GM19023 (cell line): ENCODE measurements around the gene GALNT6.

ENCODE experiments used
- ATAC-seq: cut with Tn5 transposase; IDR thresholded peaks from one replicate; pipeline ENCODE4 v1.9.1; 2021; ENCODE audit warnings: mild to moderate bottlenecking, moderate library complexity; ENCODE audit not compliant: unreplicated experiment

Gene GALNT6

DNA sequence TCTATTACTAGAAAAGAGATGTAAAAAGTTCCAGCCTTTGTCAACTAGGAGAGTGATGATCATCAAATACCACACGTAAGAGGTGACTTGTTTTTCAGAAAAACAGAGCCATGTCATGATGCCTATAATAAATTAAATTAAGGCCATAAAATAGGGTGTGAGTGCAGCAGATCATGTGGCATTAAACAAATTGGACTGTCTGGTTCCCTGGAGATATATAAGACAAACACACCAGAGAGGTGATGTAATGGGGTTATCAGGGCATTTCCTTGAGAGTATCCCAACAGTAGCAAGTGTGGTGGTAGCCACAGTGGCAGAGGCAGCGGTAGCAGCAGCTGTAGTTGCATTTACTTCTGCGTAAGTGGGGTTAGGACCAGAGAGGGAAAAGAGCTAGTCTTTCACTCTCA lies 14.6 kb upstream of the GALNT6 start:
- ATAC-seq, result no peak

DNA sequence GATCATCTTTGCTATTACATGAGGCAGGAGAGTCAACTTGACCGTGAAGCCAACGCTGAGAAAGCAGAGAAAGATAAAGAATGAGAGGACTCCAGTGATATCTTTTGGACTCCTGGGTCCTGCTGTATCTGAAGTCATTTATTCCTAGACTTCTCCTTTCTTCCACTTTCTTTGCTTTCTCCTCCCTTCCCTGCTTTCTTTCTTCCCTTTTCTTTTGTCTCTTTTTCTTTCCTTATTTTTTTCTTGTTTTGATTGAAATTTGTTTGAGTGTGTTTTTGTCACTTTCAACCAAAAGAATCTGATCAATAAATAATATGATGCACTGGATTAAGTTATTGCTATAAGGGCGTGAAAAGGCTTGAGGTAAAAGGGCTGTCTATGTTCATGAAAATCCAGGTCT lies 13.4 kb upstream of the GALNT6 start:
- no peak for ATAC-seq

DNA sequence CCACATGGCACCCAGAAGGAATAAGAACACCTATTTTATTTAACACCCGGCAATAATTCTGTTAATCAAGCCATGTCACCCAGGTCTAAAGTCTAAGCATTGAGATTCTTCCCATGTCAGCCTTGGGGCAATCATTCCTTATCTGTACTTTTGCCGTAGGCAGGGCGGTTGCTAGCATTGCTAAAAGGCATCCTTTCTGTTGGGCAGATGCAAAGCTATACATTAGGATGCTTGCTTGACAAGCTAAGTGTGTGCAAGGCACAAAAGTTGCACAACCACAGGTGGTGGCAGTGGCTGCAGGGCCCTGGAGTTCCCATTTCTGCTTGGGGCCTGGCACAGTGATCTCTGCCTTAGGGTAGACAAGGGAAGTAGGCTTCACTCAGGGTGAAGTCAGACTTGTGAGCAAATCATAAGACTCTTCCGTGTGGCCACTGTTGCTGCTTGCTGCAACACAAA lies 12.5 kb upstream of the GALNT6 start:
- ATAC-seq, result no peak

DNA sequence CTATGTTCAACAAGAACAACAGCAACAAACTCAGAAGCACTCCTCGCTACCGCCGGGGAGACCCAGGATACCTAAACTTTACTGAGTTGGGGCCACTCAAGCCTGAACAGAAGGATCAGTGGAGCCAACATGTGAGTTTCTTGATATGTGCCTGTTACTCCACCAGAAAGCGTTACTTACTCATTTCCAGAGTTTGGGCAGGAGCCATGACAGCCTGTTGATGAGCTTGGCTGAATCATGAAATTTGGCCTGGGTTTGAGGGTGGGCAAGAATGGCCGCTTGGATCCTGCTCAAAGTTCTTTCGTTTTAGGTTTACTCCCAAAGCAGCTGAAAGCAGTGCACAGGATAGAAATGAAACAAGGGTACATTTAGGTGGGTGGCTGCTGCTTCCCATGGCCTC lies 12.0 kb upstream of the GALNT6 start:
- ATAC-seq, result no peak

GRCh38 chr12:51401900-51402299 lies 10.7 kb upstream of the GALNT6 start:
- ATAC-seq, result no peak

DNA sequence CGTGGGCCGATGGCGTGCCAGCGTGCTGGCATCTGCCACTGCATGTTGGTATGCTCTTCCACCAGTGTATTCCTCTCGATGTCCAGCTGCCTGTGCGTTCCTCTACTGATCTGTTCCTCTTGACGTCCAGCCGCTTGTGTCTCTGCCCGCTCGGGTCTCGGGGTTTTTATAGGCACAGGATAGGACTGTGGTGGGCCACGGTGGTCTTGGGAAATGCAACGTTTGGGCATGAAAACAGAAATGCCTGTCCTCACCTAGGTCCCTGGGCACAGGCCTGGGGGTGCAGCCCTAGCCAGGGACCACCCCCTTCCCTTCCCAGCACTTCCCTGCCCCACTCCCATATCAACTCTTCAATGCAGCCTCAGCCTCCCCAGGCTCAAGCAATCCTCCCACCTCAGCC lies 10.3 kb upstream of the GALNT6 start:
- no peak for ATAC-seq

GRCh38 chr12:51401020-51401419 lies 9.8 kb upstream of the GALNT6 start:
- no peak for ATAC-seq

DNA sequence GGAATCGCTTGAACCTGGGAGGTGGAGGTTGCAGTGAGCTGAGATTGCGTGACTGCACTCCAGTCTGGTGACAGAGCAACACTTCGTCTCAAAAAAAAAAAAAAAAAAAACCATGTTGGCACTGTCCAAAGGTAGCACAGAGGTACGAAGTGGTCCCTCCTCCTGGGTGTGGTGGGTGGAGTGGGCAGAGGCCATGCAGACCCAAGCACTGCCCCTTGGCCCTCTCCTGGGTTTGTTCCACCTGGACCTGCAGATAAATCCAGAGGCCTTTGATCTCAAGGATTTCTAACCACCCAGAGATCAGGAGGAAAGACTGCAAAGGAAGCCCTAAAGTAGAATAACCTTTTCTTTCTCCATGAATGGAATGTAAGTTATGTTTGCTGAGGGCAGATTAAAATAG lies 8.7 kb upstream of the GALNT6 start:
- ATAC-seq, result no peak

DNA sequence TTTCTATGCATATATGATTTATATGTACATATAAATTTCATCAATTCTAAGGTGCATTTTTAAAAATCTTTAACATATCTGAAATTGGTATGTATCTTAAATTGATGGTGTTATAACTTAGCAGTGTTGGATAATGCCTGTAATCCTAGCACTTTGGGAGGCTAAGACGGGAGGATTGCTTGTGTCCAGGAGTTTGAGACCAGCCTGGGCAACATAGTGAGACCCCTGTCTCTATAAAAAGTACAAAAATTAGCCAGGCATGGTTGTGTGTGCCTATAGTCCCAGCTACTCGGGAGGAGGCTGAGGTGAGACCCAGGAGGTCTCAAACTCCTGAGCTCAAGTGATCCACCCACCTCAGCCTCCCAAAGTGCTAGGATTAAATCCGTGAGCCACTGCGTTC lies 6.5 kb upstream of the GALNT6 start:
- no peak for ATAC-seq

DNA sequence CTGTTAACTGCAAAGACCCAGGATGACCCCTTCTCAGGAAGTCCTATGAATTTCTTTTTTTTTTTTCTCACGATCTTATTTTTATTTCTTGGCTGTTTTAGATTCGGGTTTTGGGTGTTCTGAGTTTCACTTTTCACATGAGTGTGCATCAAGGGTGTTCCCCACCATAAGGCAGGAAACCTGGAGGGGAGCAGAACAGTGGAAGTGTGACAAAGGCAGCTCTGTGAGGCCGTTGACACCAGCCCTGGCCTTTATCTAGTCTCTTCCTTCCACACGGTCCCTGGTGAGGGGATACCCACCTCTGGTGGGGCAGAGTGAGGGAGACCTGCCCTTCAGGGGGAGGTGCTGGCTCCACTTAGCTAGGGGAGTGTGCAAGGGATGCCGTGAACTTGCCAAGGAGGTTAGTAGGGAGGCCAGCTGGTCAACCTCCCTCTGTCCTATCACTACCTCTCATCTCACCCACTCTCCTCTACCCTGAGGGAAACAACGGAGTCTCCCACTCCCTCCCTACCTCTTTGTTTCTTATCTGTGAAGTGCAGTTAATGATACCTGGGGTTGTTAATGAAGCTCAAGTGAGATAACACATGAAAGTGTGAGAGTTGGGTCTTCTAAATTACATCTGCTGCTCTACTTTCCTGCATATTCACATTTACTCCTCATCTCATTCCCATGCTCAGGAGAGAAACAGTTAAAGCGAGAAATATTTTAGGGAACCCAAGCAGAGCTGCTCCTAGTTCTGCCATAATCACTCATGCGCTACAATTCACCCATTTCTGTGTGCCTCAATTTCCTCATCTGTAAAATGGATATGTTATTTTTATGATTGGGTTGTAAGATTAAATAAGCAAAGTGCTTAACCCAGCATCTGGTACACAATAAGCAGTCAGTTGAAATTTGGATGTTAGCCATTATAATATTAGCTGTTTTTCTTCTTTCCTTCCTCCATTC lies 4.4 kb upstream of the GALNT6 start:
- ATAC-seq, result peak; percentile 27

DNA sequence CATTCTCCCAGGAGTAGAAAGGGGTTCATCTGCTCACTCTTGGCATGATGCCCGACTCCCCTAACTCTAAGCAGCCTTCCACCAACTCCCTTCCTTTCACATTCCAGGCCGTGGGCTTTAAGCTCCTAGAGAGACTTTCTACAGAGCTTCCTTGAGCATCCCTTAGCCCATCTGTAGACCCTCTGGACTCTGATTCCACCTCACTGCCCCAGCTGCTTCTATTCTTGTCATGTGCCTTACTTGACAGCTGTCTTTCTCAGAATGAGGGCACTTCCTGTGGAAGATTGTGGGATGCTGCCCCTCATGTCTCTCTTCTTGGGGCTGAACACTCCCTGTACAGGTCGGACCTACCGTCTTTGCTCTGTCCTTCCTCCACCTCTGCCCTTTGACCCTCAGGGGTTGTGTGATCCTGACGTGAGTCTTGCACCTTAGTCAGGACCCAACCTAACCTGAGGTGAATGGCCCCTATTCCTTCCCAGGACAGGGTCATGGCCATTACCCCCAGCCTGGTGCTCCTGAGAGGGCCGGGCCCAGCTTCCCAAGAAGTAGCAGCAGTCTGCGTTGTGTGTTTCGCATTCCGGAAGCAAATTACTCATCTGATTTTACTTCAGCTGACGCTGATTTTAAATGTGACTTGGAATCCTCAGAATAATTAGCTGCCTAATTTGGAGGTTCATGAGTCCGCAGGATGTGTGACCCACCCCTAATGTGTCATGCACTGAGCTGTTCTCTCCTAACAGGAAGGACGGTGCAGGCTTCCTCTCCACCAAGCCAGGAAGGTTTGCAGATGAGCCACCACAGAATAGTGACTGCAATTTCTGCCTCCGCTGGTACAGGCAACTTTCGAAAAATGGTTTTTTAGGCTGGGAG lies 2.7 kb upstream of the GALNT6 start:
- no peak for ATAC-seq

DNA sequence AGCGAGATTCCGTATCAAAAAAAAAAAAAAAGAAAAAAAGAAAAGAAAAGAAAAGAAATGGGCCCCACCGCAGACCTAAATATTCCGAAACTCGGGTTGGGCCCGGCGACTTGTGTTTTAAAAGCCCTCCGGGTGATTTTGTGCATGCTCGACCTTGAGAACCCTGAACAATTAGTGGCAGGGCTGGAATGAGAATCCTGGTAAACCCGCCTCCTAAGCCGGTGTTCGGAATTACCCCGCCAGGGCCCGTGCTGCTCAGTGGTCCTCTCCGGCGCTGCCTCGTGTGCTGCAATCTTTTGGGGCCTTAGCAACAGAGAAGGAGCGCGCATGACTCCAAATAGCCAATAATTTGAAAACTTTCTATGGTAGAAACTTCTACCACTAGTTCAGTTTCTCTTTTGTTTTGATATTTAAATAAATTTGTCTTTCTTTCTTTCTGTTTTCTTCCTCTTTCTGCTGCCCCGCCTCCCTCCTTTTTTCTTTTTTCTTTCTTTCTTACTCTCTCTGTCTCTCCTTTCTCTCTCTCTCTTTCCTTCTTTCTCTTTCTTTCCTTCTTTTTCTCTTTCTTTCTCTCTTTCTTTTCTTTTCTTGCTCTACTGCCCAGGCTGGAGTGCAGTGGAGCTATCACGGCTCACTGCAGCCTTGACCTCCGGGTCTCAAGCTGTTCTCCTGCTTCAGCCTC lies 1.5 kb upstream of the GALNT6 start:
- ATAC-seq, result peak; percentile 33

- peak; percentile 19 for ATAC-seq
Measured at GRCh38 chr12:51390891-51391282, 319 bp downstream of the GALNT6 start.

DNA sequence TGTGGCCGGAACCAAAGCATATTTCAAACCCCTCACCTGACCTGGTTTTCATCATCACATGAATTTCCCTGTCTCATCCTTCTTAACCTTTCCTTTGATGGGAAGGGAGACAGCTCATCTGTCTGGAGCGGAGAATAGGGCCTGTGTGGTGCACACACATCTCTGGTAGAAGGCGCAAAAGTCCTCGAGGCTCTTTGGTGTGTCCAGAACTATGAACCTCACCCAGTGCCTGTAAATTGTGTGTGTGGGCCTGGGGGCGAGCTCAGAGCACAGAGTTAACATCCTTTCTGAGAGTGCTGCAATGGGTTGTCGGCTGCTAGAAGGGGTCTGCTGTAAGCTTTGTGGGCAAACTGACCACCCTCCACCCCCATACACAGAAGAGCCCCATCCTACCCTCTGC lies 749 bp downstream of the GALNT6 start:
- ATAC-seq, result no peak

DNA sequence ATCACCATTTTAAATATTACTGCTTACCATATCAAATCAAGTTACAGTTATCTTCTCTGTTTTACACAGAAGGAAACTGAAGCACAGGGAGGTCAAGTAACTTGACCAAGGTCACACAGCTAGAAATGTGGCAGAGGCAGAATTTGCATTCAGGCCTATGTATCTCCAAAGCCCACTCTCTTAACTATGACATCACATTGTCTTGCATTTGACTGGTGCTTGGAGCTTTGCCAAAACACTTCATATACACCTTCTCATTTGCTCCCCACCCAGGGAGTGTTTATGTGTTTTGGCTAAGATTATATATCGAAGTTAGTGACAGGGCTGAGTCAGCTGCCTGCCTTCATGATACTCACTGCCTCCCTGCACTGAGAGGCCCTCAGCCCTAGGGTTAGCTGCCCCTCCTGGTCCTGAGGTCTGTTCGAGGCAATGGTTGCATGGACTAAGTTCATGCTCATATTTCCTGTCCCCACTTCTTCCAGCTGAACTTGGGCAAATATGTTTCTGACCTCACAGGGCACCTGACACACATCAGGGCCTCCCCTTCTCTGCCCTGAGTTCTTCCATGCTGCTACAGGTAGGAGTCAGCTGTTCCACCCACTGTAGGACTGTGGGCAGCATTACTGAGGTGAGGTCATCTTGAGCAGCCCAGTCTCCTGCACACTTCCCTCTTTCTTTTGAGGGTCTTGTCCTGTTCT lies 1.8 kb downstream of the GALNT6 start:
- no peak for ATAC-seq

DNA sequence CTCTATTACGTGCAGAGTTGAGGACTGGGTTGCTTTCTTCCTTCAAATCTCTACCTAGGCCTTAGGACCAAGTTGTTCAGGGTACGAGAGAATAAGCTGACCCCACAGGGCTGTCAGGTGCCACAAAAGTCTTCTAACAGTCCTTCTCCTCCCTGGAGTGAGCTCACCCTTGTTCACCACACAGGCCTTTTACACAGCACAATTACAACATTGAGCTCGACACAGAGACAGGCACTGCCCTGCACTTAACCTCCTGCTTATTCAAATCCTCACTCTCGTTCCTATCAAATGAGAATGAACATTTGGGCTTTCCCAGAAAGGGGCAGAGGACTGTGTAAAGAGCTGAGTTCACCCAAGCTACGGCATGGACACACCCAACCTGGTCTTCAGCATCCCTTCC lies 2.4 kb downstream of the GALNT6 start:
- ATAC-seq, result no peak

DNA sequence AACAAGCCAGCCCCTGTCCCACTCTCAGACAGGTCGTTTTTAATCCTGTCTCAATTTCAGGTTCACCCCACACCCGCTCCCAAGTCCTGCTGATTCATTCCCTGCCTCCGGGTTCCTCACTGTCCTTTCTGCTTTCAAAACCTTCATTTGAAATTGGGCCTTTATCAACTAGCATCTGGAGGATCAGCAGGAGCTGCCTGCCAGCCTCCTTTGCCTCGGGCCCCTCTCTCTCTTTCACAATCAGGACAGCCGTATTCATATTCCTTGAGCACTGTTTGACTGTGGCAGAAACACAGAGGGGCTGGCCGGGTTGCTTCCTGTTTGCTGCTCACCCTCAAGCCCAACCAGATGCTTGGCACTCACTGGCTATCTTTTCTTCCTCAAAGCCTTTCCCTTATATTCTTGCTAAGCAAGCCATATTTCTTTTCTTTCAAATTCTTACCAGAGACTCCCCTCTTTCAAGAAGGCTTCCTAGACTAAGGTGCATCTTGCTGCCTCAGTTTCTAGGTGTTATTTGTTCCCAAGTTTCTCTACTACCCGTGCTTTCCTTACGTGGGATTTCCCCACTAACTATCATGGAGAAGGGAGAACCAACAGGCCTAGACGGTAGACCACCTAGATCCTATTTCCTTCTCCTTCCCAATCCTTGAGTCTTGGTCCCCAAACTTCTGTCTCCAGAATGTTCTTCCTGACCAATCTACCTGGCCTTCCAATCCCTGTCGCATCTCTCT lies 3.0 kb downstream of the GALNT6 start:
- no peak for ATAC-seq

- ATAC-seq, result no peak
Measured at GRCh38 chr12:51386351-51386750, 4.9 kb downstream of the GALNT6 start.

DNA sequence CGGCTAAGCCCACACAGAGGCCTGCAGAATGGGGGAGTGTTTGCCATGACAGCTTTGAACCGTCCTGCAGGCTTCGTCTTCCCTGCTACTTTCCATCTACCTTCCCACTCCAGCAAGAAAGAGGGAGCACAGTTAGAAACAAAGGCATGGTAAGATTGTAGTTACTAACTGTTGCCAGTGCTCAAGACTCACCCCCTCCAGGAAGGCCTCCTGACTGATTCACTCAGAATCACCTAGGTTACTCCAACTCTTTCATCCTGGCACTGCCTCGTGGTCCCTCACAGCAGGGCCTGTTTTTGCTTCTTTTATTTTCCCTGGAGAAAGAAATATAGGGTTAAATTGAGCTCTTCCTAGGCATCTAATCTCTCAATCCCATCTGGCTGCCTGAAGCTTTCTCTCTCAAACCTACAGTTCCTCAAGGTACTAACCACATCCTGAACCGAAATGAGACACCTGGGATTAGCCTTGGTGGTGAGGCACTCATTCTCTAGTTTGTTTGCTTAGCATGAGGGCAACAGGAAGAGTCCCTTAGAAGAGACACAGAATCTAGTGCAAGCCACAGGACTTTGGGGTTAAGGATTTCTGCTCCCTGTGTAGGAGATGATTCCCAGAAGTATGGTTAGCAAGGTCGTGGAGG lies 7.8 kb downstream of the GALNT6 start:
- ATAC-seq, result no peak

DNA sequence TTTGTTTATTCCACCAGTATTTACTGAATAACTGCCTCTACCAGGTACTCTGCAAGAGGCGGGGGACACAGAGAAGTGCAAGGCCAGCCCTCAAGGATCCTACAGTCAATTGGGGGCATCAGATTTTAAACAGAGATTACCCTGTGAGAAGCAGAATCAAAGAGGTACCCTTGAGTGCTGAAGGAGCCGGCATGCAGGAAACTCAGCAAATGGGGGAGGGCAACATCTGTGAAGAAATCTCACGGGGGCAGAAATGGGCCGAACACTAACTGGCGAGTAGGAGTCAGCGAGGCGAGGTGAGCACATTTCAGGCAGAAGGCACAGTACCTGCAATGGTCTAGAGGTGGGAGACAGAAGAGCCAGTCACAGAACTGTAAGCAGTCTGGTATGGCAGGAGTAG lies 9.0 kb downstream of the GALNT6 start:
- no peak for ATAC-seq
